Glomerular endothelial cell (primary cell): ENCODE results near the gene MAGEC3. TPM values are rescaled to one million over a fixed set of nuclear protein-coding genes. Genes with fewer than 3 reads are reported as not detected.
"Not testable (repeated sequence)": the region's sequence is repeated elsewhere in the genome, so short reads cannot be mapped to it uniquely, and the experiment has no call there.

Experiments used
- DNase-seq: peaks from one replicate; pipeline ENCODE4 v3.0.0-alpha.2; 2011; ENCODE audit warnings: low read depth, low spot score; ENCODE audit errors: extremely low read depth
- total RNA-seq: library from RNA; depleted of rRNA; stranded (reverse); fragments of >200 nt; gene quantifications from 2 replicates; pipeline ENCODE4 v1.2.3, GENCODE V29; 2015

The MAGEC3 gene, protein sequence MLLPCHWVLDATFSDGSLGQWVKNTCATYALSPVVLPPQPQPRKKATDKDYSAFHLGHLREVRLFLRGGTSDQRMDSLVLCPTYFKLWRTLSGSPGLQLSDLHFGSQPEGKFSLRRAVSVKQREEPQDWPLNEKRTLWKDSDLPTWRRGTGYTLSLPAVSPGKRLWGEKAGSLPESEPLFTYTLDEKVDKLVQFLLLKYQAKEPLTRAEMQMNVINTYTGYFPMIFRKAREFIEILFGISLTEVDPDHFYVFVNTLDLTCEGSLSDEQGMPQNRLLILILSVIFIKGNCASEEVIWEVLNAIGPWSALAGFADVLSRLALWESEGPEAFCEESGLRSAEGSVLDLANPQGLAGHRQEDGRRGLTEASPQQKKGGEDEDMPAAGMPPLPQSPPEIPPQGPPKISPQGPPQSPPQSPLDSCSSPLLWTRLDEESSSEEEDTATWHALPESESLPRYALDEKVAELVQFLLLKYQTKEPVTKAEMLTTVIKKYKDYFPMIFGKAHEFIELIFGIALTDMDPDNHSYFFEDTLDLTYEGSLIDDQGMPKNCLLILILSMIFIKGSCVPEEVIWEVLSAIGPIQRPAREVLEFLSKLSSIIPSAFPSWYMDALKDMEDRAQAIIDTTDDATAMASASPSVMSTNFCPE
- not detected in 2 replicates for total RNA-seq

DNA sequence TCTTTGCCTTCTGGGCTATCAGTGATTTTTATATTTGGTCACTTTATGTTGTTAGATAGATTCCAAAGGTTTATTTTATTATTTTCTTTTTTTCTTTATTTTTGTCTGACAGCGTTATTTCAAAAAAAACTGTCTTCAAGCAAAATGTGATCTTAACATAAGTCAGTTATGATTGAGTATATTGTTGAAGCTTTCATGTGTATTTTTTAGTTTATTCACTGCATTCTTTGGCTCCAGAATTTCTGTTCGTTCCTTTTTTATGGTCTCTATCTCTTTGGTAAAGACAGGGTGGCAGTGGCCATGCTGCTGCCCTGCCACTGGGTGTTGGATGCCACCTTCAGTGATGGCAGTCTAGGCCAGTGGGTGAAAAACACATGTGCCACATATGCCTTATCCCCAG is at the start of gene MAGEC3:
Gene MAGEC3, plus strand, starts transcription at position 301 of the 400 bp plus-strand sequence. Its CDS starts 0 bp downstream, at position 301.
- DNase-seq = no peak

DNA sequence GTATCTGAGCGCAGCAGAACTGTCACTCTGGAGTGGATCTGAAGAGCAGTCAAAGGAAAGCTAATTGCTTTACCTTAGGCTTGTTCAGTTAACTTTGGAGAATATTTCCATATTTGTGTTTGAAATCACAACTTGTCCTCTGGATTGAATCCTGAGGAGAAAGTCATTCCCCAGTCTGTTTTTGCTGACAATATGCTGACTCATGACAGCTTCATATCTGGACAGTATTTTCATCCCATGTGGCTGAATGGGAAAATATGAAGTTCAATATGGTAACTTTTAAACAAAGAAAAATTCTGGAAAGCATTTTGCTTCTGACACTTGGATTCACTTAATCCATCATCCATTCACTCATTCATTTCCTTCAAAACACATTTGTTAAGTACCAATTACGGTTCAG is 46.3 kb upstream of the MAGEC3 start:
- DNase-seq = no peak

DNA sequence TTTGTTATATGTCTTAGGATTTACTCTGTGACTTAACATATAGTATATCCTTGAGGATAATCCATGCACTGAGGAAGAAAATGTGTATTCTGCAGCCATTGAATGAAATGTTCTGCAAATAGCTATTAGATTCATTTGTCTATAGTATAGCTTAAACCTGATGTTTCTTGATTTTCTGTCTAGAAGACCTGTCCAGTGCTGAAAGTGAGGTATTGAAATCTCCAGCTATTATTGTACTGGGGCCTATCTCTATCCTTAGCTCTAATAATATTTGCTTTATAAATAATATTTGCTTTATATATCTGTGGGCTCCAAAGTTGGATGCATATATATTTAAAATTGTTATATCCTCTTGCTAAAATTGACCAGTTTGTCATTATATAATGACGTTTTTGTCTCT is 26.7 kb upstream of the MAGEC3 start:
- DNase-seq = no peak

DNA sequence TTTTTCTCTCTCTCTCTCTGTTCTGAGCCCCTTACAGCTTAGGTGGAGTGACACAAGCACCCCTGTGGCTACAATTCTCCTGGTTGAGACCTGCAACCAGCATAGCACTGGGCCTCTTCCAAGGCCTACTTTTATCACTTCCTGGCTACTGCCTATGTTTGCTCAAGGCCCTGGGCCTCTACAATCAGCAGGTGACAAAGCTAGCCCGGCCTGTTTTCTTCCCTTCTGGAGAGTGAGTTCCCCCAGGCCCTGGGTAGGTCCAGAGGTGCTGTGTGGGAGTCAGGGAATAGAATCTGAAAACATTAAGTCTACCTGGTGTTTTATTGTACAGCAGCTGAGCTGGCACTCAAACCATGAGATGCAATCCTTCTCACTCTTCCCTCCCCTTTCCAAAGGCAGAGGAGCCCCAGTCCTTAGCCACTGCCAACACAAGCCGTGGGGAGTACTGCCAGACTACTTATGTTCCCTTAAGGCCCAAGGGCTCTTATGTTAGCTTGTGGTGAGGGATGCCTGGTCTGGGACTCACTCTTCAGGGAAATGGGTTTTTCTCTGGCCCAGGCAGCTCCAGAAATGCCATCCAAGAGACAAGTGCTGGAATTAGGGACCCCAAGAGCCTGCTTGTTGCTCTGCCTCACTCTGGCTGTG is 23.8 kb upstream of the MAGEC3 start:
- DNase-seq = no peak

DNA sequence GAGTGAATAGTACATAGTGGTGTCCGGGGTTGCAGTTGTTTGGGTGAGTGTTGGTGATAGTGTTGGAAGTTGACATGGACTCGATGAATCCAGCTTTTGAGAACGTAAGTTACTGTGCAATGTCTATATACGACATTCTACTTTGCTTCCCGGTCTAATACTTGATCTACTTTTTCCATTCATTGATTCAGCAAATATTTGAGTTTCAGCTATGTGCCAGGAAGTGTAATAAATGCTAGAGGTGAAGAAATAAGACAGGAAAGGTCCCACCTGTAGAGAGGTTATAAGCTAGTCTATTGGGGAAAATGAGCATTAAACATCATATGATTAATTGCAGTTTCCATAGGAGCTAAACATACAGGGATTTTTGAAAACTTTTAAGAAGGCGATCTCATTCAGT is 22.2 kb upstream of the MAGEC3 start:
- DNase-seq = no peak

DNA sequence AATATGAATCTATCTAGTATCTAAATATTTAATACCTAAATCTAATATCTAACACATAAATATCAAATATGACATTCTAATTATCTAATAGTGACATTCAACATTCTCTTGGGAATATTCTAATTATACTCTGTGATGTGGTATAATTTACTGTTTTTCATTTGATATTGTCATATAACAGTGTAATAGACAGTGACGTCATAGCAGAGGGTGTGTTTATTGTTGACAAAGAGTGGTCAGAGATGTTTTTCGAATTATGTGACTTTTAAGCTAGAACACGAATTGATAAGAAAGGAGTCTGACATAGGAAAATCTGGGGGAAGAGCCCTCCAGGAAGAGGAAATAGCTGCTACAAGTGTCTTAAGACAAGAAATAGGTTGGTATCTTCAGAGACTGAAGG is 5.9 kb upstream of the MAGEC3 start:
- no peak for DNase-seq

DNA sequence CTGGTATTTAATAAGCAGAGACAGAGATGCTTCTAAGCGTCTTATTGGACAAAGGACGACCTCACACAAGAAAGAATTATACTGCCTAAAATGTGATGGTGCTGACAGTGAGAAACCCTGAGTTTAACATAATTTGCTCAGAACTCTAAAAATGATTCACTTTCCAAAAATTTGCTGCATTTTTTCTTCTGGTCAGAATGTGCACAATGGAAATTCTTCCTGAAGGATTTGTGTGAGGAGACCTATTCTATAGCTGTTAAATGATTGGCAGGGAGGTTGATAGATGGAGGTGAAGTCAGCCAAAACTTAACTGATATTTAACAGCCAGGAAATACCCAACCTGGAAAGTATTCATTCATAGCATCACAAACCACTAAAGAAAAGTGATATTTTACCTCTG is 1.7 kb downstream of the MAGEC3 start:
- DNase-seq = no peak

DNA sequence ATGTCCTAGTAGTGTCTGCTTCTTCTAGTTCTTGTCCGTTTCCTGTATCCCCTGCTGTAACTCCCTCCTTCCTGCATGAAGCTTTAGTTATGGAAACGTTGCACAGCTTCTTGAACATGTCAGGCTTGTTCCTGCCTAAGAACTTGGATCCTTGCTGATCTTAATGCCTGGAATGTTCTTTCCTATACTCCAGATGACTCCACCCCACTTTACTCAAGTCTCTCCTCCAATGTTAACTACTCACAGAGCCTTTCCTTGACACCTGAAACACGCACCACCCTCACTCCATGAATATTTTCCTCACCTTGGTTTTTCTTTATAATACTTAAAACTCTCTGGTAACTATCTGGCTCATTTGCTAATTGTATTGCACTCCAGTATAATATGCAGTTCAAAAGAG is 19.4 kb downstream of the MAGEC3 start:
- DNase-seq = no peak

DNA sequence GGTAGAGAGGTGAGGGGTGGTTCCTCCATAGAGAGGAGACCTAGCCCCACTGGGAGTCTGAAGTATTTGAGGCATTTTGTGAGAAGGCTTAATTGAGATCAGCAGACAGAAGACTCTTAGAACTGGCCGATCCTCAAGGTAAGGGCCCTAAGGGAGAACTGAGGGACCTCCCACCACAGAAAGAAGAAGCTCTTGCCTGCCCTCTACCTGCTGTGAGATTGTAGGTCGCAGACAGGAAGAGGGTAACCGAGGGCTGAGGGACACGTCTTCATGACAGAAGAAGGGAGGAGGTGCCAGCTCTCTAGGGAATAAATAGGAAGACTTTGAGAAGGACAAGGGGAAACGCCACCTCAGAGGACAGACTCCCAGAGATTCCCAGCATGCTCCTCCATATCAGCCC is 41.5 kb downstream of the MAGEC3 start:
- no peak for DNase-seq

DNA sequence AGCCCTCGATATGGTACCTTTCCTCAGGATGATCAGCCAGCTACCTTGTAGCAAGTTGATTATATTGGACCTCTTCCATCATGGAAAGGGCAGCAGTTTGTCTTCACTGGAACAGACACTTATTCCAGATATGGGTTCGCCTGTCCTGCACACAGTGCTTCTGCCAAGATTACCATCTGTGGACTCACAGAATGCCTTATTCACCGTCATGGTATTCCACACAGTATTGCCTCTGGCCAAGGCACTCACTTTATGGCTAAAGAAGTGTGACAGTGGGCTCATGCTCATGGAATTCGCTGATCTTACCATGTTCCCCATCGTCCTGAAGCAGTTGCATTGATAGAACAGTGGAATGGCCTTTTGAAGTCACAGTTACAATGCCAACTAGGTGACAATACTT is 50.7 kb downstream of the MAGEC3 start:
- not testable (repeated sequence) for DNase-seq

DNA sequence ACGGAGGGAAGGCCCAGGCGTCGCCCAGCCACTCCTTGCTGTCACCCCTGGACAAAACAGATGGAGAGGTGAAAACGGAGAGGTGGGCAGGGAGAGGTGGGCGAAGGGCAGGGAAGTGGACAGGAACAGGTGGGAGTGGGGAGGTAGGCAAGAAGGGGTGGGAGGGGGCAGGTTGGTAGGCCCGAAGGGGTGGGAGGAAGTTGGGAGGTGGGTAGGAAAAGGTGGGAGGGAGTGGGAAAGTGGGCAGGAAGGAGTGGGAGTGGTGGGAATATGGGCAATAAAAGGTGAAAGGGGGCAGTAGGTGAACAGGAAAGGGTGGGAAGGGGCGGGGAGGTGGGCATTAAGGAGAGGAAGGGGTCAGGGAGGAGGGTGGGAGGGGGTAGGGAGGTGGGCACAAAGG is 56.6 kb downstream of the MAGEC3 start:
- no peak for DNase-seq

DNA sequence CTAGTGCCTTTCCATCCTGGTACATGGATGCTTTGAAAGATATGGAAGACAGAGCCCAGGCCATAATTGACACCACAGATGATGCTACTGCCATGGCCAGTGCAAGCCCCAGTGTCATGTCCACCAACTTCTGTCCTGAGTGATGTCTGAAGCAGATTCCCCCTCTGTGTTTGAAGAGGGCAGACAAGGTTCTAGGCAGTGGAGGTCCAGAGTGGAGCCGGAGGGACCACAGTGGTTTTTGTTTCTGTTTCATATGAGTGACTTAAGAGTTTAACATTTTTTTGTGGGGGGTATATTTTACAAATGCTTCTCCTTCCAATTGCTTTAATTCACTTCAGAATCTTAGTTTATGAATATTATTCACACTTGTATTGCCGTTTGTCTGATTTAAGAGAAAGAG is 59.6 kb downstream of the MAGEC3 start:
- DNase-seq = no peak

DNA sequence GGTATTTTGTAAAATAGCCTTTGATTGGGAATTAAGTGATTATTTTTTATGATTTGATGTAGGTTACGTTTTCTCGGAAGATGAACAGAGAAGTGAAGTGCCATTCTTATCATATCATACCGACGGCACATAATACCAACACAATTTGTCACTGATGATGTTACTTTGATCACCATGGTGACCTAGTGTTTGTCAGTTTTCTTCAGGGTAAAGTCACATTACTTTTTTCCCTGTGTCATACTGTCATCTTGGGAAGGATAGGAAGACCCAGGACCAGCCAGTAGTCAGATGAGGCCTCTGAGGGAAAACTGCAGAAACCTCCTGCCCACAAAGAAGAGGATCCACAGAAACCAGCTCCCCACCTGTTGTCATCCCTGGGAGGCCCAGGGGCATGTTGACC is 64.2 kb downstream of the MAGEC3 start:
- DNase-seq = no peak

DNA sequence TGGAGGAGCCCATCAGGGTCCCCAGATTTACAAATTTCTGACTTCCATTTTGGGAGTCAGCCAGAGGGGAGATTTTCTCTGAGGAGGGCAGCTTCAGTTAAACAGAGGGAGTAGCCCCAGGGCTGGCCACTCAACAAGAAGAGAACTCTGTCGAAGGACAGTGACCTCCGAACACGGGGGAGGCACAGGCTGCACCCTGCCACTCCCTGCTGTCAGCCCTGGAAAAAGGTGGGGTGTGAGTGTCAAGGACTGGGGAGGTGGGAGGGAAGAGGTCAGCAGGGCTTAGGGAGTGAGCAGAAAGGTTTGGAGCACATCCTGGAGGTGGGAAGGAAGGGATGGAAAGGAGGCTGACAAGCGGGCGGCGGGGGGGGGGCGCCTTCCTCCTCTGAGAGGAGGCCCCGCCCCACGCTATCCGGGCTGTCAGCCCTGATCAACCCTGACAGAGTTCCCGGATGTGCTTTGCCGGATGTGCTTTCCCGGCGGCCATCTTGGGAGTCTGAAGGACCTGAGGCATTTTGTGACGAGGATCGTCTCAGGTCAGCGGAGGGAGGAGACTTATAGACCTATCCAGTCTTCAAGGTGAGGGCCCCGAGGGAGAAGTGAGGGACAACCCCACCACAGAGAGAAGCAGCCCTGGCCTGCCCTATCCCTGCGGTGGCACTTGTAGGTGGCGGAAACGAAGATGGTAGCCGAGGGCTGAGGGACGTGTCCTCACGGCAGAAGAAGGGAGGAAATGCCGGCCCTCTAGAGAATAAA is 65.5 kb downstream of the MAGEC3 start, which contains the start of gene MAGEC1:
Gene MAGEC1, plus strand, starts transcription at position 495 of the 756 bp plus-strand sequence. CDS start 1,179 bp downstream, outside the sequence.
- no peak for DNase-seq

DNA sequence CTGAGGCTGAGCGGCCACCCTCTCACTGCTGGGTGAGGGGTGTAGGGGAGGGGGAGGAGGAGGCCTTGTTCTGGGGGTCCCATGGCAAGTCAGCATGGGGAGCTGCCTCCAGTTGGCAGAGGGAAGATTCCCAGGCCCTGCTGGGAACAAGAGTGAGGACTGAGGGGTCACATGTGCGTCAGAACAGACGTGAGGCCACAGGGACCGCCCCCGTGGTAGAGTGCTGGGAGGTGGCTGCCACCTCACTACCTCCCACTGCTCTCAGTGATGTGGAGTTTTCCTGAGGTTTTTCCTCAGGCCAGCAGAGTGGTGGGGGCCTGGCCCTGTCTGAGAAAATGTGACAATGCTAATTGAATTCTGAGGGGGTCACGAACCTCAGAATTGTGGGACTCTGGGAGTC is 66.1 kb downstream of the MAGEC3 start:
- DNase-seq = no peak

DNA sequence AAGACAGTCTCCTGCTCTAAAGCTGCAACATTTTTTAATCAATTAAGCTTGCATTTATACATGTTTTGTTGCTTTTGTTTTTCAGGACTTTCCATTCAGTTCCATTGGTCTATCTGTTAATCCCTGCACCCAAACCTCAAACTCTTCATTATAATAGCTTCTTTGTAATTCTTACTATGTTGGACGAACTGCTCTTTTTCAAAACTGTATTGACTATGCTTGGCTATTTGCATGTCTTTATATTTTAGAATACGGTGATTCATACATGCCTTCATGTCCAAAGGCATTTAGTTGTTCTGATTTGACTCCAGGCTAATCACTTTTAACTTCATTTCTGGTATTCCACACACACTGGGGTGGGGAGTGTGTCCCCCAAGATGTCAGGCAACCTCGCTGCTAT is 79.7 kb downstream of the MAGEC3 start:
- DNase-seq = no peak

DNA sequence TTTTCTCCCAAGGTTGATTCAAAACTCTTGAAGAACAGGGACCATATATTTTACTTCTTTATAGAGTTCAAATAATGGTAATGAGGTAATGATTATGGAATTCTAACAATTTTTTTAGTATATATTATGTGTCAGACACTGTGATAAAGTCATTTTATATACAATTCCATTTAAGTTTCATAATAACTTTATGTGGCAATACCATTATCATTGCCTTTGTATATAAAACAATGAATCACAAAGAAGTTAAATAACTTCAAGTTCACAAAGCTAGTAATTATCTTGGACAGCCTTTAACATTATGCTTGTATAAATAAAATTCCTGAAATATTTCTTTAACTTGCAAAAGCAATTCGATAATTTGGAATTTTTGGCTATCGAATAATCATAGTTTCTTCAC is 86.2 kb downstream of the MAGEC3 start:
- no peak for DNase-seq

DNA sequence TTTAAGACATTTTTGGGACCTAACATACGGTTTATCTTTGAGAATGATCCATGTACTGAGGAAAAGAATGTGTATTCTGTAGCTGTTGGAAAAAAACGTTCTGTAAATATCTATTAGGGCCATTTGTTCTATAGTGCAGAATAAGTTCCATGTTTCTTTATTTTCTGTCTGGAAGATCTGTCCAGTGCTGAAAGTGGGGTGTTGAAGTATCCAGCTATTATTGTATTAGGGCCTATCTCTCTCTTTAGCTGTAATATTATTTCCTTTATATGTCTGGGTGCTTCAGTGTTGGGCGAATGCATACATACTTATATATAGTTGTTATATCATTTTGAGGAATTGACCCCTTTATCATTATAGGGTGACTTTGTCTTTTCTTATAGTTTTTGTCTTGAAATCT is 90.3 kb downstream of the MAGEC3 start:
- no peak for DNase-seq

DNA sequence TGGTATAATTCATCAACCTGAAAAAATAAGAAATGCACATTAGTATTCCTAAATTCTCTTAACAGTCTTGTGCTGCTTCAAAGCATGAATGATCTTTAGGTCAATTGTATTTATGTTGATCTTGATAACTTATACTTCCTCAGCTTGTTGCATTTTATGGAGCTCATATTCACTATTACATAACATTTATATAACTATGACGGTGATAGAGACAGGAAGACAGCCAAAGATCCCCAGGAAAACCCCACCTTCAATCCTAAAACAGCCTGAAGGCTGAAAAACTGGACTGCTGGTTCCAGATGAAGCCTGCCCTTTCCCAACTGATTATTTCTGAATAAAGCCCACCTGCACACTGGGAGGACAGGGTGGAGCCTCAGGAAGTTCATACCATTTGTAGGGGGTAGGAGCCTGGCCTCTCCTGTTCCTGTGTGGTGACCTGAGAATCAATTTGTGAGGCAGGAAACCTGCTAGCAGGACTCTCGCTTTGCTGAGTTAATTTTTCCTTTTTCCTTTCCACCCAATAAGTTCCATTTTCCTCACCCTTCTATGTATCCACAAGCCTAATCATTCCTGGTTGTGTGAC is 96.0 kb downstream of the MAGEC3 start:
- no peak for DNase-seq

DNA sequence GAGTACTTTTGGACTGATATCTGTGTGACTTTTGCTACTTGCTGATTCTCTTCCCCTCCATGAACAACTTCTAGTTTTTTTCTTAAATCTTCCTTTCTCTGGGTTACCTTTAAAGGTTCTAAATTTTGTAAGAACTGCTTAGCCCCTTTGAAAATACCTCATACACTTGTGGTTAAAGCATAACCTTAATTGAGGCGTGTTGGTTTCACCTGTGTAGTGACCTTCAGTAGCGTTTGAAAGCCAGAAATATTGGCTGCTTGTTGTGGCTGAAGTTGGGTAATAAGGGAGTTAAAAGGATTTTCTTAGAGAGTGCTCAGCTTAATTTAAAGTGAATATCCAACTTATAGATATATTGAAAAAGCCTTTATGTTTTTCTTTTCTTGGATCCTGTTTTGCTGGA is 97.5 kb downstream of the MAGEC3 start:
- DNase-seq = no peak

DNA sequence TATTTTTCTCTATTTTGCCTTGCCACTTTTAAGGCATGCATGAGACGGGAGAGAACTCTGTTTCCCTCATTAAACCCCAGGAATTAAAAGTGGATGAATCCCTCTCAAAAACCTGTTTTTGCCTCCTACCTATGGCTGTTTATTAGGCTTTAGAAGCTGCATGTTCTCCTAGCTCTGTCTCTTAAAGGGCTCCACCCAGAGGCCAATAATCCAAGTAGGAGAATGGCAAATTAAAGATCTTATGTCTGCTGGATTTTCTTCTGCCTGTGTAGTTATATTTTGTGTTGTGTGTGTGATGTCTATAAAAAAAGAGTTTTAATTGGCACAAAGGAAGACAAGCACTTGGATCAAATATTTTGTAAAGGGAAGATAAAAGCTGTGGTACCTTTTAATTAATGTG is 98.0 kb downstream of the MAGEC3 start:
- no peak for DNase-seq
